Parathyroid adenoma (tissue), 2 donors: ENCODE measurements around the gene COX8A.

ENCODE experiments used
- H2AFZ ChIP-seq: fragments of 300-600 bp; sonication (generic); one replicate; pipeline ENCODE4 v1.7.0; 2017; ENCODE audit warnings: antibody characterized with exemption, mild to moderate bottlenecking
- H3K27ac ChIP-seq: fragments of 300-600 bp; sonication (generic); one replicate; pipeline ENCODE4 v1.7.0; 2017
- H3K27me3 ChIP-seq: fragments of 300-600 bp; sonication (generic); one replicate; pipeline ENCODE4 v1.7.0; 2017; ENCODE audit warnings: low read length; ENCODE audit not compliant: control insufficient read depth, insufficient read depth
- H3K36me3 ChIP-seq: fragments of 300-600 bp; sonication (generic); one replicate; pipeline ENCODE4 v1.7.0; 2017; ENCODE audit warnings: low read length; ENCODE audit not compliant: control insufficient read depth, insufficient read depth
- H3K4me1 ChIP-seq: fragments of 300-600 bp; sonication (generic); one replicate; pipeline ENCODE4 v1.7.0; 2017; ENCODE audit warnings: control low read depth
- H3K4me2 ChIP-seq: fragments of 300-600 bp; sonication (generic); one replicate; pipeline ENCODE4 v1.7.0; 2017; ENCODE audit warnings: low read length
- H3K4me3 ChIP-seq: fragments of 300-600 bp; sonication (generic); one replicate; pipeline ENCODE4 v1.7.0; 2017; ENCODE audit warnings: low read depth, low read length
- H3K79me2 ChIP-seq: fragments of 300-600 bp; sonication (generic); one replicate; pipeline ENCODE4 v1.7.0; 2017; ENCODE audit warnings: control low read depth
- H3K9ac ChIP-seq: fragments of 300-600 bp; sonication (generic); one replicate; pipeline ENCODE4 v1.7.0; 2017; ENCODE audit warnings: mild to moderate bottlenecking
- H3K9me3 ChIP-seq: fragments of 300-600 bp; sonication (generic); one replicate; pipeline ENCODE4 v1.7.0; 2017; ENCODE audit warnings: low read length; ENCODE audit not compliant: control insufficient read depth
- TF ChIP-seq, protein P1 (sequence below): fragments of 300-600 bp; sonication (generic); IDR thresholded peaks from one replicate; pipeline ENCODE4 v1.7.0; 2017; ENCODE audit warnings: antibody characterized with exemption, mild to moderate bottlenecking
- donor health status: primary hyperparathyroidism.

COX8A gene

DNA sequence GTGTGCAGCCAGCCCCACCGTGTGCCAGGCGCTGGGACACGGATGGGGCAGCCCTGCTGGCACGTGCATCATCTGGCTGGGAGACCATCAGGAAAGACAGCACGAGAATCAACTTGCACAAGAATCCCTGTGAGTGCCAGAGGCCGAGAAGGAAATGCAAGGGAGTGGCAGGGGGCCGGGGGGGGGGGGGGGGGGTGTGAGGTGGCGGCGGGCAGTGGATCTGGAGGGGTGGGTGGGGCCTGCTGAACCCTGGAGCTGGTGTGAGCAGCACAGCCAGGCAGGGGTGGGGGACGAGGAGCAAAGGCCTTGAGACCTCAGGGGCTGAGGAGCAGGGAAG lies 47.3 kb downstream of the COX8A start:
- no peak overlapping the region for H3K27ac ChIP-seq
- no peak overlapping the region for H3K4me3 ChIP-seq
- TF ChIP-seq, protein P1, sequence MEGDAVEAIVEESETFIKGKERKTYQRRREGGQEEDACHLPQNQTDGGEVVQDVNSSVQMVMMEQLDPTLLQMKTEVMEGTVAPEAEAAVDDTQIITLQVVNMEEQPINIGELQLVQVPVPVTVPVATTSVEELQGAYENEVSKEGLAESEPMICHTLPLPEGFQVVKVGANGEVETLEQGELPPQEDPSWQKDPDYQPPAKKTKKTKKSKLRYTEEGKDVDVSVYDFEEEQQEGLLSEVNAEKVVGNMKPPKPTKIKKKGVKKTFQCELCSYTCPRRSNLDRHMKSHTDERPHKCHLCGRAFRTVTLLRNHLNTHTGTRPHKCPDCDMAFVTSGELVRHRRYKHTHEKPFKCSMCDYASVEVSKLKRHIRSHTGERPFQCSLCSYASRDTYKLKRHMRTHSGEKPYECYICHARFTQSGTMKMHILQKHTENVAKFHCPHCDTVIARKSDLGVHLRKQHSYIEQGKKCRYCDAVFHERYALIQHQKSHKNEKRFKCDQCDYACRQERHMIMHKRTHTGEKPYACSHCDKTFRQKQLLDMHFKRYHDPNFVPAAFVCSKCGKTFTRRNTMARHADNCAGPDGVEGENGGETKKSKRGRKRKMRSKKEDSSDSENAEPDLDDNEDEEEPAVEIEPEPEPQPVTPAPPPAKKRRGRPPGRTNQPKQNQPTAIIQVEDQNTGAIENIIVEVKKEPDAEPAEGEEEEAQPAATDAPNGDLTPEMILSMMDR = no peak

DNA sequence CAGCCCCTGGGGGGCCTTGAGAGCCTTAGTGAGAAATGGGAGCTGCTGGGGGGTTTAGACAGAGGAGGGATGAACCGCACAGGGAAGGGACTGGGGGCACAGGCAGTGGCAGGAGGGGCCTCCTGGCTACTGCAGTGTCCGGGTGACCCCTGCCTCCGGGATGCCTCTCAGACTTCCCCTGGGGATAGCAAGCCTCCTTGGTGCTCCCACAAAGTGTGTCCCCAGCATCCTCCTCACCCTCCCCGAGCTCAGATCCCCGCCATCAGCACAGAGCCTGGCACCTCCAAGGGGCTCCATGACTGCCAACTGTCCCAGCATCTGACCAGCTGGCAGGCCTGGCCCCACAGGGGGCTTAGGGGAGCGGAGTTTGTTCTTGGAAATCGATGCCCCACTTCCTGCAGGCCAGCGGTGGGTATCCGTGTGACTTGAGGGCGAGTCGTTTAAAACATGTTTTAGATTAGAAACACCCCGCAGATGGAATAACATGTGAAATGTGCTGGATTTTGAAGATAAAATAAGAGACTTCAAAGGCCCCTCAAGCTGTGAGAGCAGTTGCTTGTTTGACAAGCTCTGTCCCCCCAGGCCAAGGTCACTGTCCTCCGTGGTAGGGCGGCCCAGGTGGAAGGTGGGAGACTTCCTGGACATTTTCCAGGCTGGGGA lies 47.8 kb downstream of the COX8A start:
- no peak overlapping the region for H3K4me3 ChIP-seq
- H3K9me3 ChIP-seq = no peaks in the 10 kb centered on the region
- no peaks in the 10 kb centered on the region for H3K79me2 ChIP-seq
- H3K4me2 ChIP-seq = no peak overlapping the region
- no peak overlapping the region for H3K9ac ChIP-seq
- H2AFZ ChIP-seq = no peak overlapping the region
- H3K27ac ChIP-seq = no peak overlapping the region
- no peaks in the 10 kb centered on the region for H3K4me1 ChIP-seq
- TF ChIP-seq, protein P1 = no peak
- no peaks in the 10 kb centered on the region for H3K27me3 ChIP-seq
- no peaks in the 10 kb centered on the region for H3K36me3 ChIP-seq

More for the DNA sequence above, 47.3 kb downstream of the COX8A start:
- Histone ChIP-seq H3K36me3 (no peaks in the 10 kb centered on the region), H3K4me2 (no peak overlapping the region), H3K27me3 (no peaks in the 10 kb centered on the region), H3K4me1 (no peaks in the 10 kb centered on the region), H3K9me3 (no peaks in the 10 kb centered on the region), H3K79me2 (no peaks in the 10 kb centered on the region), H3K9ac (no peak overlapping the region), H2AFZ (no peak overlapping the region)

DNA sequence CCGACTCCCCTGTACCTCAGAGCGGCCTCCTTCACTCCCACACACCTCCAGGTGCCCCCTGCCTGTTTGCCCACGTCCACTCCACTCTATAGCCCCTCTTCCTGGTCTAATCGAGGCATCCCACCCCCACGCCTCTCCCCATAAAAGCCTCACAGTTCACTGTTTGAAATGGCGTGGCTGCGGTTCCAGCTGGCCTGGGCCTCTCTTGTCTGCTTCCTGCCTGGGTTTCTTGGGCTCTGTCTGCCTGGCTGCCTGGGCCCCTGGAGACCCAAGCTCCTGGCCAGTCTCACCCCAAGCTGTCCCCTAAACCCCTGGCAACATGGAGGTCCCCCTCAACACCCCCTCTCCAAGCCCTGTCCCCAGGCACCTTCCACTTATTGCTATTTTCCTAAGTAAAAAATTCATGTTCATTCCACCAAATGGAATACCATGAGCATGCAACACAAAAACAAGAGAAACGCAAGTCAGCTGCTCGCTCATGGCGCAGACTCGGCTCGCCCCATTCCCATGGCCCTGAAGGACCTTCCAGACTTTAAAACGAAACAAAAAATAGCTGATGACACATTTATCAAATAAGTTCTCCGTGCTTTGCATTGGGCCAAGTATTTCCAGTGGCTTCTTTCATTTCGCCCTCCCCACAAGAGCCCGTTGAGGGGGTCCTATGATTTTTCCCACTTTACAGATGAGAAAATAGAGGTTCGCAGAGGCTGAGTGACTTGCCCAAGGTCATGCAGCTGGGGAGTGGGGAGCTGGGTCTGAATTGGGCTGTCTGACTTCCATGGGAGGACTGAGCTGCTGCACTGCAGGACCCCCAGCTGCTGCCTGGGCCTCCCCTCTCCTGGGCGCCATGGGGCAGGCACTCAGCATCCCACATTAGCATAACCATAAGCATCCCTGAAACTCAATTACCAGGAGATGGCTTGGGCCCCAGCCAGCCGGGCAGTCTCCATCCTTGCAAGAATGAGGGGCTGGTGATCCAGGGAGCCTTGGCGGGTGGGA lies 49.6 kb downstream of the COX8A start:
- no peaks in the 10 kb centered on the region for H3K79me2 ChIP-seq
- no peaks in the 10 kb centered on the region for H3K4me1 ChIP-seq
- H3K36me3 ChIP-seq = no peaks in the 10 kb centered on the region
- H3K9me3 ChIP-seq = no peaks in the 10 kb centered on the region
- H3K4me3 ChIP-seq = no peak overlapping the region
- H3K27ac ChIP-seq = no peak overlapping the region
- H3K4me2 ChIP-seq = no peak overlapping the region
- no peak overlapping the region for H2AFZ ChIP-seq
- H3K27me3 ChIP-seq = no peaks in the 10 kb centered on the region
- TF ChIP-seq, protein P1 = no peak
- H3K9ac ChIP-seq = no peak overlapping the region

DNA sequence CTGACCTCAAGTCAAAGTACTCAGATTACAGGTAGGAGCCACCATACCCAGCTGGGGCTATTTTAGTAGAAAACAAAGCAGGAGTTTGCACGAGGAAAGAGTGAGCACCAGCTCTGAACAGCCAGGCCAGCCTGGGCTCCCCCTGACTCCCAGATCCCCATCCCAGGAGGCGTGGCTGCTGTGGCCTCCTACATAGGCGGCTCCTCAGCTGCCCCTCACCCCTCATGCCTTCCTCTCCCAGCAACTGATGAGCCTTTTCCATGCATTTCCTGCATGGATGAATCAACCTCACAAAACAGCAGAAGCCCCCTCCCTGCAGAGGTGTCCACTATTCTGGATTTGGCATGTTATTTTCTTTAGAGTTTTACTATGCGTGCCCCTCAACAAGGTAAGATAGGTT lies 50.8 kb downstream of the COX8A start:
- no peaks in the 10 kb centered on the region for H3K4me1 ChIP-seq
- no peak overlapping the region for H3K4me2 ChIP-seq
- TF ChIP-seq, protein P1 = no peak
- no peak overlapping the region for H2AFZ ChIP-seq
- H3K27ac ChIP-seq = no peak overlapping the region
- no peaks in the 10 kb centered on the region for H3K79me2 ChIP-seq
- H3K9ac ChIP-seq = no peak overlapping the region
- H3K36me3 ChIP-seq = no peaks in the 10 kb centered on the region
- no peaks in the 10 kb centered on the region for H3K27me3 ChIP-seq
- no peak overlapping the region for H3K4me3 ChIP-seq
- no peaks in the 10 kb centered on the region for H3K9me3 ChIP-seq
